Neural cell (in vitro differentiated cells): Measurements from ENCODE around the gene COL19A1. TPM values are rescaled to one million over a fixed set of nuclear protein-coding genes. Genes with fewer than 3 reads are reported as not detected.

Experiments
- H2AFZ ChIP-seq: fragments of 200-600, 300-800 bp; sonication (generic), shearing (Covaris generic); 2 replicates; pipeline ENCODE4 v1.6.0; 2014; ENCODE audit warnings: low read depth, mild to moderate bottlenecking, antibody characterized with exemption, low read length, moderate library complexity
- H3F3A ChIP-seq: fragments of 200-600 bp; shearing (Covaris generic); 2 replicates; pipeline ENCODE4 v1.6.1; 2016; ENCODE audit warnings: mild to moderate bottlenecking, moderate library complexity, mixed read lengths, antibody characterized with exemption, low read length; ENCODE audit not compliant: insufficient read depth, poor library complexity, severe bottlenecking
- H3K27ac ChIP-seq: fragments of 200-600, 300-800 bp; sonication (generic), shearing (Covaris generic); 2 replicates; pipeline ENCODE4 v1.5.1; 2014; ENCODE audit warnings: mild to moderate bottlenecking, low read length, moderate library complexity
- H3K27me3 ChIP-seq: fragments of 300-800, 200-600 bp; sonication (generic), shearing (Covaris generic); 2 replicates; pipeline ENCODE4 v1.6.0; 2014; ENCODE audit warnings: mild to moderate bottlenecking, low read depth, low read length, moderate library complexity; ENCODE audit not compliant: insufficient read depth
- H3K36me3 ChIP-seq: fragments of 300-800, 200-600 bp; sonication (generic), shearing (Covaris generic); 2 replicates; pipeline ENCODE4 v1.5.1; 2014; ENCODE audit warnings: mild to moderate bottlenecking, antibody characterized with exemption, low read length, moderate library complexity; ENCODE audit not compliant: insufficient read depth
- H3K4me2 ChIP-seq: fragments of 300-800, 200-600 bp; sonication (generic), shearing (Covaris generic); 2 replicates; pipeline ENCODE4 v1.6.0; 2014; ENCODE audit warnings: mild to moderate bottlenecking, low read length
- H3K4me3 ChIP-seq: fragments of 300-800, 200-600 bp; sonication (generic), shearing (Covaris generic); 2 replicates; pipeline ENCODE4 v1.5.1; 2014; ENCODE audit warnings: mild to moderate bottlenecking, low read length, moderate library complexity
- H3K79me2 ChIP-seq: fragments of 200-600 bp; shearing (Covaris generic); replicated peaks from 2 replicates; pipeline ENCODE4 v1.6.0; 2014; ENCODE audit warnings: mild to moderate bottlenecking, low read length, moderate library complexity; ENCODE audit not compliant: insufficient read depth
- H3K9ac ChIP-seq: fragments of 300-800, 200-600 bp; sonication (generic), shearing (Covaris generic); 2 replicates; pipeline ENCODE4 v1.6.1; 2016; ENCODE audit warnings: mild to moderate bottlenecking, low read length, mixed read lengths
- H3K9me2 ChIP-seq: fragments of 200-600 bp; shearing (Covaris generic); 2 replicates; pipeline ENCODE4 v1.6.1; 2016; ENCODE audit warnings: mild to moderate bottlenecking, low read length, mixed read lengths; ENCODE audit not compliant: insufficient read depth
- H3K9me3 ChIP-seq: fragments of 200-600, 300-800 bp; sonication (generic), shearing (Covaris generic); 2 replicates; pipeline ENCODE4 v1.6.1; 2016; ENCODE audit warnings: mild to moderate bottlenecking, mixed run types, low read length, moderate library complexity, mixed read lengths
- H4K20me1 ChIP-seq: fragments of 200-600 bp; shearing (Covaris generic); 2 replicates; pipeline ENCODE4 v1.6.1; 2016; ENCODE audit warnings: mild to moderate bottlenecking, mixed run types; ENCODE audit not compliant: insufficient read depth
- CTCF ChIP-seq: fragments of 450-650 bp; IDR thresholded peaks from 2 replicates; pipeline ENCODE4 v1.5.1; 2014; ENCODE audit warnings: antibody characterized with exemption, mild to moderate bottlenecking, moderate library complexity; ENCODE audit not compliant: poor library complexity, severe bottlenecking
- EP300 ChIP-seq: fragments of 450-650 bp; conservative IDR thresholded peaks from 2 replicates; pipeline ENCODE4 v1.6.1; 2014; ENCODE audit warnings: antibody characterized with exemption, mild to moderate bottlenecking, moderate library complexity; ENCODE audit not compliant: poor library complexity, severe bottlenecking
- EZH2 ChIP-seq: fragments of 200-600, 300-800 bp; shearing (Covaris generic), sonication (generic); IDR thresholded peaks from 2 replicates; pipeline ENCODE4 v1.6.1; 2014; ENCODE audit warnings: antibody characterized with exemption, low read length, borderline replicate concordance, mild to moderate bottlenecking; ENCODE audit not compliant: insufficient read depth, poor library complexity, severe bottlenecking
- MXI1 ChIP-seq: fragments of 450-650 bp; conservative IDR thresholded peaks from 2 replicates; pipeline ENCODE4 v1.6.1; 2014; ENCODE audit warnings: antibody characterized with exemption, mild to moderate bottlenecking; ENCODE audit not compliant: poor library complexity, severe bottlenecking
- POLR2AphosphoS5 ChIP-seq: IDR thresholded peaks from 2 replicates; pipeline ENCODE4 v1.6.1; 2012
- RAD21 ChIP-seq: fragments of 450-650 bp; conservative IDR thresholded peaks from 2 replicates; pipeline ENCODE4 v1.6.1; 2014; ENCODE audit warnings: antibody characterized with exemption, mild to moderate bottlenecking, moderate library complexity
- REST ChIP-seq: IDR thresholded peaks from 2 replicates; pipeline ENCODE4 v1.6.1; 2012; ENCODE audit warnings: borderline replicate concordance
- SMC3 ChIP-seq: fragments of 450-650 bp; conservative IDR thresholded peaks from 2 replicates; pipeline ENCODE4 v1.6.1; 2014; ENCODE audit warnings: antibody characterized with exemption, mild to moderate bottlenecking, moderate library complexity; ENCODE audit not compliant: poor library complexity
- TAF1 ChIP-seq: IDR thresholded peaks from 2 replicates; pipeline ENCODE4 v1.6.1; 2012; ENCODE audit warnings: low read depth
- polyA plus RNA-seq: library from polyadenylated mRNA; depleted of rRNA; stranded (reverse); fragments of >200 nt; gene quantifications from 2 replicates; pipeline ENCODE4 v1.2.3, GENCODE V29; 2014

COL19A1 gene
- polyA plus RNA-seq, 1 donor from 2014 or later = 0.24 TPM

GRCh38 chr6:70253923-70254322 lies 387.6 kb downstream of the COL19A1 start:
- H3K9ac ChIP-seq = no peak overlapping the region
- H3K79me2 ChIP-seq = no peaks in the 10 kb centered on the region
- no peaks in the 10 kb centered on the region for H3K9me3 ChIP-seq
- H2AFZ ChIP-seq = no peak overlapping the region
- H3K27ac ChIP-seq = no peak overlapping the region
- H3K9me2 ChIP-seq = no peaks in the 10 kb centered on the region
- H4K20me1 ChIP-seq = no peaks in the 10 kb centered on the region
- no peaks in the 10 kb centered on the region for H3F3A ChIP-seq
- H3K27me3 ChIP-seq = no peaks in the 10 kb centered on the region
- no peak overlapping the region for H3K4me3 ChIP-seq
- no peaks in the 10 kb centered on the region for H3K36me3 ChIP-seq
- no peak overlapping the region for H3K4me2 ChIP-seq
- TF ChIP-seq RAD21 (no peak), EP300 (no peak), TAF1 (no peak), SMC3 (no peak), POLR2AphosphoS5 (no peak), CTCF (no peak), EZH2 (no peak), REST (no peak), MXI1 (no peak)

GRCh38 chr6:70254784-70255183 lies 388.4 kb downstream of the COL19A1 start:
- TF ChIP-seq EZH2 = no peak
- no peak for TF ChIP-seq SMC3
- TF ChIP-seq MXI1 = no peak
- TF ChIP-seq POLR2AphosphoS5 = no peak
- no peak for TF ChIP-seq EP300
- TF ChIP-seq RAD21 = no peak
- TF ChIP-seq TAF1 = no peak
- no peak for TF ChIP-seq CTCF
- TF ChIP-seq REST = no peak
- H2AFZ ChIP-seq = no peak overlapping the region
- no peaks in the 10 kb centered on the region for H3K9me2 ChIP-seq
- no peak overlapping the region for H3K9ac ChIP-seq
- H3K27ac ChIP-seq = no peak overlapping the region
- H3K4me2 ChIP-seq = no peak overlapping the region
- no peaks in the 10 kb centered on the region for H3K36me3 ChIP-seq
- H3F3A ChIP-seq = no peaks in the 10 kb centered on the region
- H4K20me1 ChIP-seq = no peaks in the 10 kb centered on the region
- H3K9me3 ChIP-seq = no peaks in the 10 kb centered on the region
- H3K27me3 ChIP-seq = no peaks in the 10 kb centered on the region
- H3K79me2 ChIP-seq = no peaks in the 10 kb centered on the region
- no peak overlapping the region for H3K4me3 ChIP-seq
